Measurements from ENCODE around the gene SSBP4.

DNA sequence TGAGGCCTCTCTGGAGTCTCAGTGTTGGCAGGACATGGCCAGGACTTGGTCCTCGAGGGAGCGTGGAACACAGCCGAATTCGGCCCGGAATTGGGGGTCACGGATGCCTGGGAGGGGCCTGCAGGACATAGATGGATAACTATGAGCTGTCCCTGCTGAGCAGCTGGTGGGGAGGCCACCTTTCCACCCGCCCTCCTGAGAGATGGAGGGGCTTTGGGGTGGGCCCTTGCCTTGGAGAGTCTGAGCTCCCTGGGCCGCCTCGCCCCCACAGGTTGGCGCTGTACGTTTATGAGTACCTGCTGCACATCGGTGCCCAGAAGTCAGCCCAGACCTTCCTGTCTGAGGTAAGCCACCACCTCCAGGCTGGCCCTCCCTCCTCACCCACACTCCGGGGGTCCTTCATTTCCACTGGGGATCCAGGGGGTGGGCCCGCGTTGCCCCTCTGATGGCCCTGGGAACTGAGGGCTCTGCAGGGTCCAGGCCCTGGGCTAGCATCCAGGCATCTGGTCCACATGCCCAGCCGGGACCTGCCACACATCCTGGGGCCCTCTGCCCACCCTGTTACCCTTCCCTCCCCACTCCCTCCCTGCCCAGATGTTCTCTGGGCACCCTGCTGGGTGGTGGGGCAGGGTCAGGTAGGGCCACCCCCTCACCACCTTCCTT lies 8.0 kb downstream of the SSBP4 start:
- TF ChIP-seq CTCF (conservative IDR thresholded peaks at IDR 0.05; ENCODE audit: low read depth, low read length) (no peak), MAZ (IDR thresholded peaks at IDR 0.05; ENCODE audit: borderline replicate concordance, low read depth, low read length) (no peak), POLR2A (IDR thresholded peaks at IDR 0.05; ENCODE audit: low read depth, low read length) (no peak), SMC3 (IDR thresholded peaks at IDR 0.05; ENCODE audit: low read depth, low read length) (no peak), MXI1 (IDR thresholded peaks at IDR 0.05; ENCODE audit: borderline replicate concordance, low read depth, low read length) (no peak), RCOR1 (IDR thresholded peaks at IDR 0.05; ENCODE audit: insufficient replicate concordance, low read length) (no peak), RFX5 (IDR thresholded peaks at IDR 0.05; ENCODE audit: low read depth, low read length) (no peak), FOS (IDR thresholded peaks at IDR 0.05; ENCODE audit: low read depth, low read length) (no peak)
